ENCODE data around the gene PANK3. TPM values are rescaled to one million over a fixed set of nuclear protein-coding genes. Genes with fewer than 3 reads are reported as not detected.

Gene PANK3
- total and polyA plus RNA-seq, 2 experiments from 2014 or later: 11.8 to 24.2 TPM

GRCh38 chr5:168531191-168531590 lies 48.0 kb downstream of the PANK3 start:
- Histone ChIP-seq H3K36me3 (ENCODE audit: low read depth) (no peaks in the 10 kb centered on the region), H3K4me2 (ENCODE audit: unreplicated experiment) (no peak overlapping the region), H3K4me1 (ENCODE audit: insufficient read depth) (no peaks in the 10 kb centered on the region), H3F3A (ENCODE audit: insufficient read depth) (no peaks in the 10 kb centered on the region), H3K4me3 (no peak overlapping the region), H3K9me3 (ENCODE audit: low read depth) (no peaks in the 10 kb centered on the region), H3K79me2 (ENCODE audit: insufficient read depth) (no peaks in the 10 kb centered on the region), H3K9me2 (ENCODE audit: insufficient read depth) (no peaks in the 10 kb centered on the region), H2AFZ (no peak overlapping the region), H4K20me1 (ENCODE audit: insufficient read depth) (no peaks in the 10 kb centered on the region), H3K9ac (no peak overlapping the region), H3K27me3 (replicated peaks; ENCODE audit: insufficient read depth) (peaks cover 30% of the 10 kb centered on the region), H3K27ac (no peak overlapping the region)
- 89 to 94% methylated on average over 5 of the region's 5 CpGs for WGBS, 2 experiments (ENCODE audit: low coverage in 1 of 2, low lambda C conversion rate in 2 of 2, missing lambda C conversion rate in 2 of 2)
- in situ Hi-C loops (cut with MboI): no loop called here
- DNase-seq: no peak
- TF ChIP-seq EZH2phosphoT487 (IDR thresholded peaks at IDR 0.05; ENCODE audit: insufficient read depth, low read depth) (no peak), EZH2 (IDR thresholded peaks at IDR 0.05; ENCODE audit: insufficient read depth, poor library complexity, severe bottlenecking) (no peak)

GRCh38 chr5:168530621-168531150 lies 48.5 kb downstream of the PANK3 start:
- H3K4me1 ChIP-seq (ENCODE audit: insufficient read depth): no peaks in the 10 kb centered on the region
- H3K27ac ChIP-seq: no peak overlapping the region
- no peak overlapping the region for H3K4me3 ChIP-seq
- no peaks in the 10 kb centered on the region; the same call in 1 of the 2 replicates for H3F3A ChIP-seq (ENCODE audit: insufficient read depth)
- in situ Hi-C loops (cut with MboI): no loop called here
- H2AFZ ChIP-seq: no peak overlapping the region
- H3K9ac ChIP-seq: no peak overlapping the region
- no peaks in the 10 kb centered on the region for H3K79me2 ChIP-seq (ENCODE audit: insufficient read depth)
- peaks cover 30% of the 10 kb centered on the region for H3K27me3 ChIP-seq (replicated peaks; ENCODE audit: insufficient read depth)
- H3K36me3 ChIP-seq (ENCODE audit: low read depth): no peaks in the 10 kb centered on the region
- peak; percentile 18 for DNase-seq
- H3K4me2 ChIP-seq (ENCODE audit: unreplicated experiment): no peak overlapping the region
- H4K20me1 ChIP-seq (ENCODE audit: insufficient read depth): no peaks in the 10 kb centered on the region
- TF ChIP-seq EZH2phosphoT487 (IDR thresholded peaks at IDR 0.05; ENCODE audit: insufficient read depth, low read depth) (no peak), EZH2 (IDR thresholded peaks at IDR 0.05; ENCODE audit: insufficient read depth, poor library complexity, severe bottlenecking) (no peak)
- 68% methylated on average over 4 of the region's 4 CpGs for WGBS, 2 experiments (ENCODE audit: low coverage in 1 of 2, low lambda C conversion rate in 2 of 2, missing lambda C conversion rate in 2 of 2)
- H3K9me2 ChIP-seq (ENCODE audit: insufficient read depth): no peaks in the 10 kb centered on the region
- no peaks in the 10 kb centered on the region for H3K9me3 ChIP-seq (ENCODE audit: low read depth)

GRCh38 chr5:168529374-168530234 lies 49.6 kb downstream of the PANK3 start:
- TF ChIP-seq EZH2phosphoT487 (IDR thresholded peaks at IDR 0.05; ENCODE audit: insufficient read depth, low read depth): no peak
- TF ChIP-seq EZH2 (IDR thresholded peaks at IDR 0.05; ENCODE audit: insufficient read depth, poor library complexity, severe bottlenecking): no peak
- WGBS, 2 experiments (ENCODE audit: low coverage in 1 of 2, low lambda C conversion rate in 2 of 2, missing lambda C conversion rate in 2 of 2): 28 to 38% methylated on average over 33 to 74 of the region's 125 CpGs
- no peak overlapping the region for H3K9ac ChIP-seq
- H3K36me3 ChIP-seq (ENCODE audit: low read depth): no peaks in the 10 kb centered on the region
- H3K27me3 ChIP-seq (replicated peaks; ENCODE audit: insufficient read depth): peaks cover 30% of the 10 kb centered on the region
- H3K4me2 ChIP-seq (ENCODE audit: unreplicated experiment): peak overlapping the region; percentile 35
- H4K20me1 ChIP-seq (ENCODE audit: insufficient read depth): no peaks in the 10 kb centered on the region
- H3K79me2 ChIP-seq (ENCODE audit: insufficient read depth): no peaks in the 10 kb centered on the region
- no peaks in the 10 kb centered on the region for H3K9me3 ChIP-seq (ENCODE audit: low read depth)
- no peak overlapping the region for H2AFZ ChIP-seq
- no peaks in the 10 kb centered on the region for H3K4me1 ChIP-seq (ENCODE audit: insufficient read depth)
- no peaks in the 10 kb centered on the region for H3K9me2 ChIP-seq (ENCODE audit: insufficient read depth)
- no peak overlapping the region for H3K27ac ChIP-seq
- in situ Hi-C loops (cut with MboI): no loop called here
- H3F3A ChIP-seq (ENCODE audit: insufficient read depth): peaks cover under 1% of the 10 kb centered on the region
- peak overlapping the region; percentile 34 for H3K4me3 ChIP-seq
- DNase-seq: peak; percentile 32

GRCh38 chr5:168528521-168529373 lies 50.4 kb downstream of the PANK3 start, which contains the start of gene FBLL1:
FBLL1 (plus strand) TSS chr5:168529305; CDS start chr5:168529505, 200 bp downstream.
- in situ Hi-C loops (cut with MboI): no loop called here
- peak; percentile 47 for DNase-seq
- WGBS, 2 experiments (ENCODE audit: low coverage in 1 of 2, low lambda C conversion rate in 2 of 2, missing lambda C conversion rate in 2 of 2): 20 to 22% methylated on average over 25 to 32 of the region's 38 CpGs

More at GRCh38 chr5:168528521-168529373, 50.4 kb downstream of the PANK3 start, which contains the start of gene FBLL1:
- no peaks in the 10 kb centered on the region for H3K9me3 ChIP-seq (ENCODE audit: low read depth)
- H3K36me3 ChIP-seq (ENCODE audit: low read depth): no peaks in the 10 kb centered on the region
- no peaks in the 10 kb centered on the region for H3K9me2 ChIP-seq (ENCODE audit: insufficient read depth)
- H4K20me1 ChIP-seq (ENCODE audit: insufficient read depth): no peaks in the 10 kb centered on the region
- peaks cover 30% of the 10 kb centered on the region for H3K27me3 ChIP-seq (replicated peaks; ENCODE audit: insufficient read depth)
- no peak within 1 kb of the TSS for H3K27ac ChIP-seq
- no peaks in the 10 kb centered on the region for H3K4me1 ChIP-seq (ENCODE audit: insufficient read depth)
- no peak within 1 kb of the TSS for H2AFZ ChIP-seq
- H3K79me2 ChIP-seq (ENCODE audit: insufficient read depth): no peaks in the 10 kb centered on the region
- no peak within 1 kb of the TSS for H3K9ac ChIP-seq
- H3K4me2 ChIP-seq (ENCODE audit: unreplicated experiment): peak within 1 kb of the TSS; percentile 35
- TF ChIP-seq EZH2phosphoT487 (IDR thresholded peaks at IDR 0.05; ENCODE audit: insufficient read depth, low read depth) (0 out of 2 replicates have a peak, but pooled peaks have one; percentile 34), EZH2 (IDR thresholded peaks at IDR 0.05; ENCODE audit: insufficient read depth, poor library complexity, severe bottlenecking) (peak; percentile 39)
- peaks cover 4% of the 10 kb centered on the region for H3F3A ChIP-seq (ENCODE audit: insufficient read depth)
- peak within 1 kb of the TSS; percentile 34 for H3K4me3 ChIP-seq
